IMR-90 (cell line): ENCODE results near the gene CFAP69. TPM values are rescaled to one million over a fixed set of nuclear protein-coding genes. Genes with fewer than 3 reads are reported as not detected.

Experiments used
- ATAC-seq: fragments of 200-7000 bp; cut with Tn5 transposase; 2 replicates; pipeline ENCODE4 v1.9.1; 2020; ENCODE audit warnings: low read depth, mild to moderate bottlenecking, moderate library complexity
- BruUV-seq: library from RNA; stranded (reverse); fragments of 400-500 nt; replicated peaks from 2 replicates; lab custom pipeline; 2021; lab: Mats Ljungman, UMichigan
- CTCF ChIA-PET: fragments of 300-600 bp; formaldehyde crosslinking; extraction: SDS; loops from one replicate; lab custom pipeline; 2021; ENCODE audit warnings: antibody characterized with exemption; lab: Yijun Ruan, JAX
- POLR2A ChIA-PET: fragments of 300-600 bp; sonication (Branson Sonifier 250); formaldehyde crosslinking; loops from one replicate; lab custom pipeline; 2022; ENCODE audit warnings: antibody characterized with exemption; ENCODE audit not compliant: unreplicated experiment; lab: Charles Lee
- DNase-seq: peaks from one replicate; pipeline ENCODE4 v3.0.0; 2013
- H2AFZ ChIP-seq: replicated peaks from 2 replicates; pipeline ENCODE3; 2013; ENCODE audit warnings: low read length, mild to moderate bottlenecking; ENCODE audit not compliant: poor library complexity
- H2AK5ac ChIP-seq: 2 replicates; pipeline ENCODE4 v1.6.1; 2013; ENCODE audit warnings: low read depth, low read length, inconsistent platforms
- H2AK9ac ChIP-seq: replicated peaks from 2 replicates; pipeline ENCODE3; 2013; ENCODE audit warnings: mild to moderate bottlenecking, low read depth, low read length, moderate library complexity; ENCODE audit not compliant: poor library complexity
- H2BK120ac ChIP-seq: 2 replicates; pipeline ENCODE4 v1.6.1; 2013; ENCODE audit warnings: low read depth, low read length, inconsistent platforms
- H2BK15ac ChIP-seq: 3 replicates; pipeline ENCODE4 v1.6.1; 2013; ENCODE audit warnings: low read depth, low read length, inconsistent platforms
- H2BK20ac ChIP-seq: 2 replicates; pipeline ENCODE4 v1.6.1; 2013; ENCODE audit warnings: low read depth, mild to moderate bottlenecking, inconsistent platforms, low read length, moderate library complexity
- H2BK5ac ChIP-seq: 2 replicates; pipeline ENCODE4 v1.6.1; 2013; ENCODE audit warnings: mild to moderate bottlenecking, low read depth, low read length, inconsistent platforms; ENCODE audit not compliant: poor library complexity, severe bottlenecking
- H3K14ac ChIP-seq: replicated peaks from 2 replicates; pipeline ENCODE4 v1.6.1; 2013; ENCODE audit warnings: low read depth, low read length, inconsistent platforms
- H3K18ac ChIP-seq: 2 replicates; pipeline ENCODE4 v1.6.1; 2013; ENCODE audit warnings: low read depth, low read length, control low read depth
- H3K23ac ChIP-seq: 2 replicates; pipeline ENCODE4 v1.6.1; 2013; ENCODE audit warnings: low read depth, low read length, inconsistent platforms
- H3K27ac ChIP-seq: 2 replicates; pipeline ENCODE4 v1.5.1; 2013; ENCODE audit warnings: mild to moderate bottlenecking, control low read depth, low read length; ENCODE audit not compliant: insufficient read depth
- H3K27me3 ChIP-seq: 2 replicates; pipeline ENCODE4 v1.6.1; 2013; ENCODE audit warnings: low read length; ENCODE audit not compliant: control insufficient read depth, insufficient read depth
- H3K36me3 ChIP-seq: 2 replicates; pipeline ENCODE4 v1.6.1; 2013; ENCODE audit warnings: low read length, mixed read lengths; ENCODE audit not compliant: control insufficient read depth, insufficient read depth
- H3K4ac ChIP-seq: 2 replicates; pipeline ENCODE4 v1.6.1; 2013; ENCODE audit warnings: low read depth, low read length, inconsistent platforms
- H3K4me1 ChIP-seq: 2 replicates; pipeline ENCODE4 v1.6.1; 2013; ENCODE audit warnings: low read length, mixed read lengths; ENCODE audit not compliant: control insufficient read depth, insufficient read depth
- H3K4me2 ChIP-seq: 2 replicates; pipeline ENCODE4 v1.6.1; 2013; ENCODE audit warnings: low read depth, mild to moderate bottlenecking, control low read depth, low read length, moderate library complexity
- H3K4me3 ChIP-seq: 2 replicates; pipeline ENCODE4 v1.5.1; 2013; ENCODE audit warnings: low read depth, mild to moderate bottlenecking, control low read depth, low read length, moderate library complexity; ENCODE audit not compliant: insufficient read depth
- H3K56ac ChIP-seq: 2 replicates; pipeline ENCODE4 v1.6.1; 2013; ENCODE audit warnings: low read length, inconsistent platforms; ENCODE audit not compliant: insufficient read depth; ENCODE audit errors: extremely low read depth
- H3K79me1 ChIP-seq, 2 experiments: 2 replicates each; pipeline ENCODE4 v1.6.1; 2013; ENCODE audit warnings: low read length in 2 of 2, inconsistent platforms in 1 of 2, low read depth in 1 of 2
- H3K9ac ChIP-seq: 2 replicates; pipeline ENCODE4 v1.6.1; 2013; ENCODE audit warnings: low read depth, low read length, control low read depth
- H3K9me1 ChIP-seq: 2 replicates; pipeline ENCODE4 v1.6.1; 2013; ENCODE audit warnings: low read length, inconsistent platforms; ENCODE audit not compliant: insufficient read depth
- H3K9me3 ChIP-seq: 2 replicates; pipeline ENCODE4 v1.6.1; 2013; ENCODE audit warnings: low read length; ENCODE audit not compliant: control insufficient read depth, insufficient read depth
- H4K20me1 ChIP-seq: 2 replicates; pipeline ENCODE4 v1.6.1; 2013; ENCODE audit warnings: low read length, inconsistent platforms; ENCODE audit not compliant: insufficient read depth
- H4K5ac ChIP-seq: 2 replicates; pipeline ENCODE4 v1.6.1; 2013; ENCODE audit warnings: mild to moderate bottlenecking, low read depth, low read length, control low read depth
- H4K8ac ChIP-seq, 2 experiments: 2 replicates each; pipeline ENCODE4 v1.6.1; 2013; ENCODE audit warnings: low read depth in 2 of 2, low read length in 2 of 2, control low read depth in 1 of 2, inconsistent platforms in 1 of 2
- H4K91ac ChIP-seq: 2 replicates; pipeline ENCODE4 v1.6.1; 2013; ENCODE audit warnings: low read depth, low read length, inconsistent platforms; ENCODE audit not compliant: insufficient read depth
- FOS ChIP-seq: fragments of 150-350 bp; IDR thresholded peaks from 2 replicates; pipeline ENCODE4 v1.6.1; 2016; ENCODE audit warnings: low read depth, low read length
- RAD21 ChIP-seq: IDR thresholded peaks from 2 replicates; pipeline ENCODE4 v1.6.1; 2012; ENCODE audit warnings: low read length, improper control_type of control experiment
- SMC3 ChIP-seq: fragments of 150-350 bp; IDR thresholded peaks from 2 replicates; pipeline ENCODE4 v1.6.1; 2016; ENCODE audit warnings: low read depth, mild to moderate bottlenecking, antibody characterized with exemption, low read length, moderate library complexity
- dilution Hi-C: fragments of 300-500 bp; cut with HindIII; formaldehyde crosslinking; loops from one replicate; pipeline ENCODE4 v1.14.3; 2018; ENCODE audit warnings: low sequenced_read_pairs; ENCODE audit not compliant: unreplicated experiment
- in situ Hi-C: fragments of 300-500 bp; cut with MboI; formaldehyde crosslinking; loops from 3 replicates; pipeline ENCODE4 v1.14.3; 2019; ENCODE audit warnings: low sequenced_read_pairs, inconsistent platforms, mixed read lengths
- intact Hi-C: fragments of 100-400 bp; cut with micrococcal nuclease; formaldehyde crosslinking; loops from 2 replicates; pipeline ENCODE4 v1.10.0; 2022
- polyA plus RNA-seq, 3 experiments: library from polyadenylated mRNA; depleted of rRNA; stranded (reverse); fragments of >200 nt; gene quantifications; 2 replicates each; pipeline ENCODE4 v1.2.3, GENCODE V29; 2012; ENCODE audit warnings: low replicate concordance in 1 of 3
- total RNA-seq: library from RNA; depleted of rRNA; stranded (reverse); fragments of >200 nt; gene quantifications from 2 replicates; pipeline ENCODE4 v1.2.3, GENCODE V29; 2012
- TF ChIP-seq, protein P1 (sequence below): conservative IDR thresholded peaks from 2 replicates; pipeline ENCODE4 v1.5.1; 2012; ENCODE audit warnings: mild to moderate bottlenecking, low read depth, low read length, improper control_type of control experiment

CFAP69 gene
- total and polyA plus RNA-seq, 2 of the 4 experiments (the other 2 are of a cell fraction), result 0.72 to 0.86 TPM

DNA sequence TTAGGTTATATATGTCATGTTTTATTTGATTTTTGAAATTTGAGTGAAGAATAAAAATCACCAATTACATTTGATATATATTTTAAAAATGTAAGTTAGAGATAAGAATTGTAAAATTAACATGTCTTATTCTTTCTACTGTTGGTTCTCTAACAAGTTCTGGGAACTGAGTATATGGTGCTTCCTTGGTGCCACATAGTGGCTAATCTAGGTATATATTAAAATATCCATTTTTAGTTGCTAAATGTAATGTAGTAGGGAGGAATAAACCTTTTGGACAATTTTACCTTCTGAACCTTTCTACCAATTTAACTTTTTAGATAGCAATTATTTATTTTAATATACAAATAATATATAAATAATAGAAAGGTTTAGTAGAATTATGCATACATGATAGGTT is 17.5 kb downstream of the CFAP69 start:
- H2BK20ac ChIP-seq, result no peak overlapping the region
- H3K9me3 ChIP-seq, result no peaks in the 10 kb centered on the region
- in situ Hi-C loops (loop anchor here (10.0 kb wide), 1 partner anchor 98 kb away; no protein-coding TSS in a partner anchor), intact Hi-C loops (loop anchor here (1.0 kb wide), 2 partner anchors 108 to 165 kb away; partner anchors contain the start of gene STEAP1), dilution Hi-C loops (no loop called here)
- H2BK120ac ChIP-seq, result no peak overlapping the region
- H3K79me1 ChIP-seq, result no peaks in the 10 kb centered on the region
- ATAC-seq, result peak; percentile 82
- H3K27ac ChIP-seq, result no peak overlapping the region
- no peak overlapping the region for H2BK15ac ChIP-seq
- H3K27me3 ChIP-seq, result no peaks in the 10 kb centered on the region; the same call in 1 of the 2 replicates
- H3K4me1 ChIP-seq, result no peaks in the 10 kb centered on the region
- DNase-seq, result peak; percentile 35
- BruUV-seq, result no TSS peak
- no peak overlapping the region for H3K23ac ChIP-seq
- H3K4ac ChIP-seq, result no peak overlapping the region
- no peak overlapping the region for H2AK9ac ChIP-seq
- H4K91ac ChIP-seq, result no peak overlapping the region
- ChIA-PET CTCF (interaction anchor here (1.4 kb wide), 1 partner anchor 108 kb away, joined by 4 read pairs; the partner anchor contains the start of gene STEAP1), POLR2A (no interaction called here)
- H4K8ac ChIP-seq, result no peak overlapping the region
- no peak overlapping the region for H2AFZ ChIP-seq
- H4K5ac ChIP-seq, result no peak overlapping the region
- no peaks in the 10 kb centered on the region for H3K9me1 ChIP-seq
- H2AK5ac ChIP-seq, result no peak overlapping the region
- no peaks in the 10 kb centered on the region for H4K20me1 ChIP-seq
- H3K4me2 ChIP-seq, result no peak overlapping the region
- no peak overlapping the region for H3K4me3 ChIP-seq
- no peak overlapping the region for H3K18ac ChIP-seq
- H2BK5ac ChIP-seq, result no peak overlapping the region
- H3K56ac ChIP-seq, result no peak overlapping the region
- peak; percentile 67 for TF ChIP-seq RAD21
- TF ChIP-seq, protein P1, sequence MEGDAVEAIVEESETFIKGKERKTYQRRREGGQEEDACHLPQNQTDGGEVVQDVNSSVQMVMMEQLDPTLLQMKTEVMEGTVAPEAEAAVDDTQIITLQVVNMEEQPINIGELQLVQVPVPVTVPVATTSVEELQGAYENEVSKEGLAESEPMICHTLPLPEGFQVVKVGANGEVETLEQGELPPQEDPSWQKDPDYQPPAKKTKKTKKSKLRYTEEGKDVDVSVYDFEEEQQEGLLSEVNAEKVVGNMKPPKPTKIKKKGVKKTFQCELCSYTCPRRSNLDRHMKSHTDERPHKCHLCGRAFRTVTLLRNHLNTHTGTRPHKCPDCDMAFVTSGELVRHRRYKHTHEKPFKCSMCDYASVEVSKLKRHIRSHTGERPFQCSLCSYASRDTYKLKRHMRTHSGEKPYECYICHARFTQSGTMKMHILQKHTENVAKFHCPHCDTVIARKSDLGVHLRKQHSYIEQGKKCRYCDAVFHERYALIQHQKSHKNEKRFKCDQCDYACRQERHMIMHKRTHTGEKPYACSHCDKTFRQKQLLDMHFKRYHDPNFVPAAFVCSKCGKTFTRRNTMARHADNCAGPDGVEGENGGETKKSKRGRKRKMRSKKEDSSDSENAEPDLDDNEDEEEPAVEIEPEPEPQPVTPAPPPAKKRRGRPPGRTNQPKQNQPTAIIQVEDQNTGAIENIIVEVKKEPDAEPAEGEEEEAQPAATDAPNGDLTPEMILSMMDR, result peak; percentile 57
- no peak for TF ChIP-seq FOS
- peak; percentile 59 for TF ChIP-seq SMC3
- H3K36me3 ChIP-seq, result no peaks in the 10 kb centered on the region
- no peak overlapping the region for H3K14ac ChIP-seq
- no peak overlapping the region for H3K9ac ChIP-seq
